Measurements from ENCODE around the gene CPT2. TPM values are rescaled to one million over a fixed set of nuclear protein-coding genes. Genes with fewer than 3 reads are reported as not detected.
A peak's percentile ranks its signal among the peaks of the same experiment; 100 is the strongest.

Gene CPT2
- total and polyA plus RNA-seq, 9 of the 15 experiments (the other 6 are each of a cell fraction or from before 2014, with no cell fraction given): 7.6 to 25.1 (median 16.8) TPM

GRCh38 chr1:53220171-53220961 lies 23.7 kb downstream of the CPT2 start, which contains the start of gene CZIB (continued):
- TF ChIP-seq ATF6 (CRISPR knock-in tag; IDR thresholded peaks at IDR 0.05) (peak; percentile 95), CBFA2T2 (conservative IDR thresholded peaks at IDR 0.05) (no peak)
- TF ChIP-seq, protein P1, sequence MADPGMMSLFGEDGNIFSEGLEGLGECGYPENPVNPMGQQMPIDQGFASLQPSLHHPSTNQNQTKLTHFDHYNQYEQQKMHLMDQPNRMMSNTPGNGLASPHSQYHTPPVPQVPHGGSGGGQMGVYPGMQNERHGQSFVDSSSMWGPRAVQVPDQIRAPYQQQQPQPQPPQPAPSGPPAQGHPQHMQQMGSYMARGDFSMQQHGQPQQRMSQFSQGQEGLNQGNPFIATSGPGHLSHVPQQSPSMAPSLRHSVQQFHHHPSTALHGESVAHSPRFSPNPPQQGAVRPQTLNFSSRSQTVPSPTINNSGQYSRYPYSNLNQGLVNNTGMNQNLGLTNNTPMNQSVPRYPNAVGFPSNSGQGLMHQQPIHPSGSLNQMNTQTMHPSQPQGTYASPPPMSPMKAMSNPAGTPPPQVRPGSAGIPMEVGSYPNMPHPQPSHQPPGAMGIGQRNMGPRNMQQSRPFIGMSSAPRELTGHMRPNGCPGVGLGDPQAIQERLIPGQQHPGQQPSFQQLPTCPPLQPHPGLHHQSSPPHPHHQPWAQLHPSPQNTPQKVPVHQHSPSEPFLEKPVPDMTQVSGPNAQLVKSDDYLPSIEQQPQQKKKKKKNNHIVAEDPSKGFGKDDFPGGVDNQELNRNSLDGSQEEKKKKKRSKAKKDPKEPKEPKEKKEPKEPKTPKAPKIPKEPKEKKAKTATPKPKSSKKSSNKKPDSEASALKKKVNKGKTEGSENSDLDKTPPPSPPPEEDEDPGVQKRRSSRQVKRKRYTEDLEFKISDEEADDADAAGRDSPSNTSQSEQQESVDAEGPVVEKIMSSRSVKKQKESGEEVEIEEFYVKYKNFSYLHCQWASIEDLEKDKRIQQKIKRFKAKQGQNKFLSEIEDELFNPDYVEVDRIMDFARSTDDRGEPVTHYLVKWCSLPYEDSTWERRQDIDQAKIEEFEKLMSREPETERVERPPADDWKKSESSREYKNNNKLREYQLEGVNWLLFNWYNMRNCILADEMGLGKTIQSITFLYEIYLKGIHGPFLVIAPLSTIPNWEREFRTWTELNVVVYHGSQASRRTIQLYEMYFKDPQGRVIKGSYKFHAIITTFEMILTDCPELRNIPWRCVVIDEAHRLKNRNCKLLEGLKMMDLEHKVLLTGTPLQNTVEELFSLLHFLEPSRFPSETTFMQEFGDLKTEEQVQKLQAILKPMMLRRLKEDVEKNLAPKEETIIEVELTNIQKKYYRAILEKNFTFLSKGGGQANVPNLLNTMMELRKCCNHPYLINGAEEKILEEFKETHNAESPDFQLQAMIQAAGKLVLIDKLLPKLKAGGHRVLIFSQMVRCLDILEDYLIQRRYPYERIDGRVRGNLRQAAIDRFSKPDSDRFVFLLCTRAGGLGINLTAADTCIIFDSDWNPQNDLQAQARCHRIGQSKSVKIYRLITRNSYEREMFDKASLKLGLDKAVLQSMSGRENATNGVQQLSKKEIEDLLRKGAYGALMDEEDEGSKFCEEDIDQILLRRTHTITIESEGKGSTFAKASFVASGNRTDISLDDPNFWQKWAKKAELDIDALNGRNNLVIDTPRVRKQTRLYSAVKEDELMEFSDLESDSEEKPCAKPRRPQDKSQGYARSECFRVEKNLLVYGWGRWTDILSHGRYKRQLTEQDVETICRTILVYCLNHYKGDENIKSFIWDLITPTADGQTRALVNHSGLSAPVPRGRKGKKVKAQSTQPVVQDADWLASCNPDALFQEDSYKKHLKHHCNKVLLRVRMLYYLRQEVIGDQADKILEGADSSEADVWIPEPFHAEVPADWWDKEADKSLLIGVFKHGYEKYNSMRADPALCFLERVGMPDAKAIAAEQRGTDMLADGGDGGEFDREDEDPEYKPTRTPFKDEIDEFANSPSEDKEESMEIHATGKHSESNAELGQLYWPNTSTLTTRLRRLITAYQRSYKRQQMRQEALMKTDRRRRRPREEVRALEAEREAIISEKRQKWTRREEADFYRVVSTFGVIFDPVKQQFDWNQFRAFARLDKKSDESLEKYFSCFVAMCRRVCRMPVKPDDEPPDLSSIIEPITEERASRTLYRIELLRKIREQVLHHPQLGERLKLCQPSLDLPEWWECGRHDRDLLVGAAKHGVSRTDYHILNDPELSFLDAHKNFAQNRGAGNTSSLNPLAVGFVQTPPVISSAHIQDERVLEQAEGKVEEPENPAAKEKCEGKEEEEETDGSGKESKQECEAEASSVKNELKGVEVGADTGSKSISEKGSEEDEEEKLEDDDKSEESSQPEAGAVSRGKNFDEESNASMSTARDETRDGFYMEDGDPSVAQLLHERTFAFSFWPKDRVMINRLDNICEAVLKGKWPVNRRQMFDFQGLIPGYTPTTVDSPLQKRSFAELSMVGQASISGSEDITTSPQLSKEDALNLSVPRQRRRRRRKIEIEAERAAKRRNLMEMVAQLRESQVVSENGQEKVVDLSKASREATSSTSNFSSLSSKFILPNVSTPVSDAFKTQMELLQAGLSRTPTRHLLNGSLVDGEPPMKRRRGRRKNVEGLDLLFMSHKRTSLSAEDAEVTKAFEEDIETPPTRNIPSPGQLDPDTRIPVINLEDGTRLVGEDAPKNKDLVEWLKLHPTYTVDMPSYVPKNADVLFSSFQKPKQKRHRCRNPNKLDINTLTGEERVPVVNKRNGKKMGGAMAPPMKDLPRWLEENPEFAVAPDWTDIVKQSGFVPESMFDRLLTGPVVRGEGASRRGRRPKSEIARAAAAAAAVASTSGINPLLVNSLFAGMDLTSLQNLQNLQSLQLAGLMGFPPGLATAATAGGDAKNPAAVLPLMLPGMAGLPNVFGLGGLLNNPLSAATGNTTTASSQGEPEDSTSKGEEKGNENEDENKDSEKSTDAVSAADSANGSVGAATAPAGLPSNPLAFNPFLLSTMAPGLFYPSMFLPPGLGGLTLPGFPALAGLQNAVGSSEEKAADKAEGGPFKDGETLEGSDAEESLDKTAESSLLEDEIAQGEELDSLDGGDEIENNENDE (IDR thresholded peaks at IDR 0.05; ENCODE audit: low read depth, low read length): no peak
- TF ChIP-seq, protein P2, sequence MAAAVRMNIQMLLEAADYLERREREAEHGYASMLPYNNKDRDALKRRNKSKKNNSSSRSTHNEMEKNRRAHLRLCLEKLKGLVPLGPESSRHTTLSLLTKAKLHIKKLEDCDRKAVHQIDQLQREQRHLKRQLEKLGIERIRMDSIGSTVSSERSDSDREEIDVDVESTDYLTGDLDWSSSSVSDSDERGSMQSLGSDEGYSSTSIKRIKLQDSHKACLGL (CRISPR knock-in tag; IDR thresholded peaks at IDR 0.05; ENCODE audit: borderline replicate concordance, poor library complexity, severe bottlenecking): no peak
- TF ChIP-seq, protein P3, sequence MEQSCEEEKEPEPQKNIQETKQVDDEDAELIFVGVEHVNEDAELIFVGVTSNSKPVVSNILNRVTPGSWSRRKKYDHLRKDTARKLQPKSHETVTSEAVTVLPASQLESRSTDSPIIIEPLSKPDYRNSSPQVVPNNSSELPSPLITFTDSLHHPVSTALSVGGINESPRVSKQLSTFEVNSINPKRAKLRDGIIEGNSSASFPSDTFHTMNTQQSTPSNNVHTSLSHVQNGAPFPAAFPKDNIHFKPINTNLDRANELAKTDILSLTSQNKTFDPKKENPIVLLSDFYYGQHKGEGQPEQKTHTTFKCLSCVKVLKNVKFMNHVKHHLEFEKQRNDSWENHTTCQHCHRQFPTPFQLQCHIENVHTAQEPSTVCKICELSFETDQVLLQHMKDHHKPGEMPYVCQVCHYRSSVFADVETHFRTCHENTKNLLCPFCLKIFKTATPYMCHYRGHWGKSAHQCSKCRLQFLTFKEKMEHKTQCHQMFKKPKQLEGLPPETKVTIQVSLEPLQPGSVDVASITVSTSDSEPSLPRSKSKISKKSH (CRISPR knock-in tag; IDR thresholded peaks at IDR 0.05): no peak
- TF ChIP-seq, protein P4, sequence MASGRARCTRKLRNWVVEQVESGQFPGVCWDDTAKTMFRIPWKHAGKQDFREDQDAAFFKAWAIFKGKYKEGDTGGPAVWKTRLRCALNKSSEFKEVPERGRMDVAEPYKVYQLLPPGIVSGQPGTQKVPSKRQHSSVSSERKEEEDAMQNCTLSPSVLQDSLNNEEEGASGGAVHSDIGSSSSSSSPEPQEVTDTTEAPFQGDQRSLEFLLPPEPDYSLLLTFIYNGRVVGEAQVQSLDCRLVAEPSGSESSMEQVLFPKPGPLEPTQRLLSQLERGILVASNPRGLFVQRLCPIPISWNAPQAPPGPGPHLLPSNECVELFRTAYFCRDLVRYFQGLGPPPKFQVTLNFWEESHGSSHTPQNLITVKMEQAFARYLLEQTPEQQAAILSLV (tag; IDR thresholded peaks at IDR 0.05): no peak
